Endothelial cell (in vitro differentiated cells): Measurements from ENCODE around the gene MAN1A1. TPM values are rescaled to one million over a fixed set of nuclear protein-coding genes. Genes with fewer than 3 reads are reported as not detected.

ENCODE experiments used
- DNase-seq: peaks from one replicate; pipeline ENCODE4 v3.0.0; 2021; ENCODE audit warnings: low spot score
- H3K27ac Mint-ChIP-seq: one replicate; pipeline ENCODE4 v1.8.0; 2021; ENCODE audit warnings: mixed read lengths, inconsistent platforms; ENCODE audit not compliant: unreplicated experiment
- H3K27me3 Mint-ChIP-seq: one replicate; pipeline ENCODE4 v1.8.0; 2021; ENCODE audit warnings: mild to moderate bottlenecking, moderate library complexity, mixed read lengths, inconsistent platforms; ENCODE audit not compliant: unreplicated experiment
- H3K36me3 Mint-ChIP-seq: one replicate; pipeline ENCODE4 v1.8.0; 2021; ENCODE audit warnings: mild to moderate bottlenecking, low read depth, mixed read lengths, inconsistent platforms; ENCODE audit not compliant: unreplicated experiment
- H3K4me1 Mint-ChIP-seq: one replicate; pipeline ENCODE4 v1.8.0; 2021; ENCODE audit warnings: mild to moderate bottlenecking, mixed read lengths, inconsistent platforms; ENCODE audit not compliant: unreplicated experiment
- H3K4me3 Mint-ChIP-seq: one replicate; pipeline ENCODE4 v1.8.0; 2021; ENCODE audit warnings: mild to moderate bottlenecking, mixed read lengths, inconsistent platforms; ENCODE audit not compliant: unreplicated experiment
- H3K9me3 Mint-ChIP-seq: one replicate; pipeline ENCODE4 v1.8.0; 2021; ENCODE audit warnings: mixed read lengths, inconsistent platforms; ENCODE audit not compliant: unreplicated experiment
- CTCF ChIP-seq: fragments of 200-600 bp; sonication (generic); IDR thresholded peaks from one replicate; pipeline ENCODE4 v1.5.0; 2021; ENCODE audit warnings: antibody characterized with exemption; ENCODE audit not compliant: unreplicated experiment
- total RNA-seq: library from RNA; stranded (reverse); fragmentation: NEBNext Ultra II Directional; extraction: Animal tissue kit (Norgen Biotek cat#: 25700); gene quantifications from one replicate; pipeline ENCODE4 v1.2.1, GENCODE V29; 2021; ENCODE audit not compliant: unreplicated experiment

Gene MAN1A1
- total RNA-seq, 1 donor from 2014 or later = 34.4 TPM

- peaks cover 30% of the 10 kb centered on the region for H3K4me1 Mint-ChIP-seq
- H3K27me3 Mint-ChIP-seq = peaks cover 8% of the 10 kb centered on the region
- no peak for DNase-seq
- H3K4me3 Mint-ChIP-seq = no peak overlapping the region
- no peaks in the 10 kb centered on the region for H3K9me3 Mint-ChIP-seq
- TF ChIP-seq CTCF = no peak
- H3K27ac Mint-ChIP-seq = no peak overlapping the region
- H3K36me3 Mint-ChIP-seq = peaks cover 10% of the 10 kb centered on the region
Observed at GRCh38 chr6:119193707-119194106, 155.9 kb downstream of the MAN1A1 start.

DNA sequence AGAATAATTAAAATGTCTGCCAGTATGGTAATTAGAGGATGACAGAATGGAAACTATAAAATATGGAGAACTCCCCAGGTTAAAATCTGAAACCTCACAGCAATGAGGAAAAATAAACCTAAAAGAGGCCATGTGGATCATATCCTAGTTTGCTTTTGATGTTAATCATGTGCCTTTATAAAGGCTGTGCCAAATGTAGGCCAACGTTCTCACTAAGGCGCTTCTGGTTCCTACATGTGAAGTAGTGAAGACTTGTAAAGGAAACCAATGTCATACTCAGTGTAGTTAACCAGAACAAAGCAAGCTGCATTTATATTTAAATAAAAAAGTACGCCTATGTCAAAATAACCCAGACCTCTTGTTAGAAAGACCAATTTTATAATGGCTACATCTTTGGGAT, 157.4 kb downstream of the MAN1A1 start:
- peaks cover 37% of the 10 kb centered on the region for H3K4me1 Mint-ChIP-seq
- H3K27me3 Mint-ChIP-seq = peaks cover 8% of the 10 kb centered on the region
- no peak for DNase-seq
- no peak for TF ChIP-seq CTCF
- no peak overlapping the region for H3K4me3 Mint-ChIP-seq
- peaks cover 14% of the 10 kb centered on the region for H3K36me3 Mint-ChIP-seq
- no peak overlapping the region for H3K27ac Mint-ChIP-seq
- H3K9me3 Mint-ChIP-seq = no peaks in the 10 kb centered on the region

- Mint-ChIP-seq H3K4me1 (peaks cover 45% of the 10 kb centered on the region), H3K9me3 (no peaks in the 10 kb centered on the region), H3K4me3 (peak overlapping the region; percentile 8), H3K36me3 (peaks cover 15% of the 10 kb centered on the region), H3K27me3 (peaks cover 7% of the 10 kb centered on the region), H3K27ac (no peak overlapping the region)
- TF ChIP-seq CTCF = no peak
- DNase-seq = no peak
Observed at GRCh38 chr6:119190176-119190575, 159.4 kb downstream of the MAN1A1 start.

DNA sequence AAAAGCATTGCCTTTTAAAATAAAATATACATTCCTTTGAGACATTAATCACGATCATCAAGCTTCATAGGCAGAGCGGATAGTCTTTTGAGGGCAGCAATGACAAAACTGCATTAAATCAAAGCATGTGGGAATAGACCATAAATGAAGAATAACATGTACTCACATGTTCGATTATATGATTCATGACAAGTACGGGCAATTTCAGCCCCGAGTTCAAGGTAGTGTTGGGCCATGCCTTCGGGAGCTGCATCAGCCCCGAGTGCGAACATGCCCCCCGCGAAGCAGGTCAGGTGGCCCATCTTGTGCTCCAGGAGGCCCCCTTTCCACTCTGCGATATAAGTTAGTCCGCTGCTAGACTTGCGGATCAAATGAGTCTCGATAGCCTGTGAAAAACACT, 160.1 kb downstream of the MAN1A1 start:
- Mint-ChIP-seq H3K9me3 (no peaks in the 10 kb centered on the region), H3K4me1 (peaks cover 50% of the 10 kb centered on the region), H3K27me3 (peaks cover 4% of the 10 kb centered on the region), H3K4me3 (no peak overlapping the region), H3K27ac (peak overlapping the region; percentile 8), H3K36me3 (peaks cover 12% of the 10 kb centered on the region)
- no peak for DNase-seq
- TF ChIP-seq CTCF = no peak

DNA sequence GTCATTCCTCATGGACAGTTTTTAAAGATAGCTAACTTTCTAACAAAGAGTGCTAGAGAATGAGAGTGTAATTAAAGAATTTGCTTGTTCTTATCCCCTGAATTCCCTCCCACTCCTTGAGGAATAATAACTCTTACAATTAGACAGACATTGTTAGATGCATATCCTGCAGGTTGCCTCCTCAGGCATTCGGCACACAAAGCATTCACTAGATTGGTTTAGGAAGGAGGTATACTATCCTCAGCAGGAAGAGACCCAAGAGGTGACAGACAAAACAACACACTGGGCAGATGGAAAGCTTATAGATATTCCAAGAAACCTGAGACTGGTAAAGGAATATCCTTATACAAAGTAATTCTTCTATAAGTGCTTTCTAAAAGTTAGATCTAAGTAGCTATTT, 162.0 kb downstream of the MAN1A1 start:
- DNase-seq = no peak
- H3K27ac Mint-ChIP-seq = peak overlapping the region; percentile 73
- no peaks in the 10 kb centered on the region for H3K9me3 Mint-ChIP-seq
- H3K4me3 Mint-ChIP-seq = no peak overlapping the region
- H3K36me3 Mint-ChIP-seq = peaks cover 14% of the 10 kb centered on the region
- H3K27me3 Mint-ChIP-seq = peaks cover 10% of the 10 kb centered on the region
- H3K4me1 Mint-ChIP-seq = peaks cover 65% of the 10 kb centered on the region
- no peak for TF ChIP-seq CTCF
